IPS-15b (cell line): ENCODE results near the gene DUSP22.

Experiments used
- H3K27me3 ChIP-seq: one replicate; pipeline ENCODE4 v1.6.1; 2013; ENCODE audit warnings: low read length; ENCODE audit not compliant: control insufficient read depth, insufficient read depth
- H3K36me3 ChIP-seq: one replicate; pipeline ENCODE4 v1.6.1; 2013; ENCODE audit warnings: low read length; ENCODE audit not compliant: control insufficient read depth, insufficient read depth
- H3K4me1 ChIP-seq: one replicate; pipeline ENCODE4 v1.6.1; 2013; ENCODE audit warnings: mild to moderate bottlenecking, low read length; ENCODE audit not compliant: control insufficient read depth, insufficient read depth
- H3K4me3 ChIP-seq: one replicate; pipeline ENCODE4 v1.5.1; 2013; ENCODE audit warnings: low read depth, low read length
- H3K9ac ChIP-seq: one replicate; pipeline ENCODE4 v1.6.1; 2013; ENCODE audit warnings: low read depth, mild to moderate bottlenecking, low read length
- H3K9me3 ChIP-seq: one replicate; pipeline ENCODE4 v1.6.1; 2013; ENCODE audit warnings: mild to moderate bottlenecking, low read length; ENCODE audit not compliant: control insufficient read depth, insufficient read depth

The DUSP22 gene

GRCh38 chr6:355373-356208, 63.3 kb downstream of the DUSP22 start:
- Histone ChIP-seq H3K4me3 (no peak overlapping the region), H3K27me3 (no peaks in the 10 kb centered on the region), H3K9ac (no peak overlapping the region), H3K36me3 (no peaks in the 10 kb centered on the region), H3K9me3 (peaks cover 29% of the 10 kb centered on the region), H3K4me1 (no peaks in the 10 kb centered on the region)

- no peak overlapping the region for H3K9ac ChIP-seq
- no peaks in the 10 kb centered on the region for H3K27me3 ChIP-seq
- H3K36me3 ChIP-seq = no peaks in the 10 kb centered on the region
- peaks cover 29% of the 10 kb centered on the region for H3K9me3 ChIP-seq
- H3K4me3 ChIP-seq = no peak overlapping the region
- no peaks in the 10 kb centered on the region for H3K4me1 ChIP-seq
Observed at GRCh38 chr6:356828-357251, 64.6 kb downstream of the DUSP22 start.

DNA sequence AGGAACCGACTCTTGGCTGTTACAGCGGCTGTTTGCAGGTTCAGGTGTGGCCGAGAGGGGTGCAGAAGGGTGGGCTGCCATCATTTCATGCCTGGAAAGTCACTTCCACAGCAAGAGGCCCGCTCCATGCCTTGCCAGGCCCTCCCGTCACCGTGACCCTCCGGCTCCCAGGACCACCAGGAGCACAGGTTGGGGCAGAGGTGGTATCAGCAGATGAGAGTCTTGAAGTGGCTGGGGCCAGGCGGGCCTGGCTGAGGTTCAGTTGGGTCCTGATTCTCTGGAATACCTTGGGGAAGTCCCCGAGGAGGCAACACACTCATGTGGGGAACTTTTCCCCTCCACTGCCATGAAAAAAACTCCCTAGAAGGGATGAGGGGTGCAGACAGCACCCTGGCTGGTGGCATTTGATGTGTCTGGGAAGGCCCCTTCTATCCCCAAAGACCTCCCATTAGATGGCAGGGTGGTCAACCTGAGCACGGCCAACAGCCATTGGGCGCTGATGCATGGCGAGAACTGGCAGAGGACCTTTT, 65.0 kb downstream of the DUSP22 start:
- Histone ChIP-seq H3K9me3 (peaks cover 27% of the 10 kb centered on the region), H3K27me3 (no peaks in the 10 kb centered on the region), H3K4me3 (no peak overlapping the region), H3K4me1 (no peaks in the 10 kb centered on the region), H3K9ac (no peak overlapping the region), H3K36me3 (no peaks in the 10 kb centered on the region)

GRCh38 chr6:357791-358341, 65.6 kb downstream of the DUSP22 start:
- Histone ChIP-seq H3K27me3 (no peaks in the 10 kb centered on the region), H3K9ac (no peak overlapping the region), H3K36me3 (no peaks in the 10 kb centered on the region), H3K4me3 (no peak overlapping the region), H3K9me3 (peaks cover 27% of the 10 kb centered on the region), H3K4me1 (no peaks in the 10 kb centered on the region)

GRCh38 chr6:358432-358831, 66.1 kb downstream of the DUSP22 start:
- no peaks in the 10 kb centered on the region for H3K36me3 ChIP-seq
- H3K9ac ChIP-seq = no peak overlapping the region
- H3K27me3 ChIP-seq = no peaks in the 10 kb centered on the region
- H3K4me1 ChIP-seq = no peaks in the 10 kb centered on the region
- H3K4me3 ChIP-seq = no peak overlapping the region
- H3K9me3 ChIP-seq = peaks cover 27% of the 10 kb centered on the region

DNA sequence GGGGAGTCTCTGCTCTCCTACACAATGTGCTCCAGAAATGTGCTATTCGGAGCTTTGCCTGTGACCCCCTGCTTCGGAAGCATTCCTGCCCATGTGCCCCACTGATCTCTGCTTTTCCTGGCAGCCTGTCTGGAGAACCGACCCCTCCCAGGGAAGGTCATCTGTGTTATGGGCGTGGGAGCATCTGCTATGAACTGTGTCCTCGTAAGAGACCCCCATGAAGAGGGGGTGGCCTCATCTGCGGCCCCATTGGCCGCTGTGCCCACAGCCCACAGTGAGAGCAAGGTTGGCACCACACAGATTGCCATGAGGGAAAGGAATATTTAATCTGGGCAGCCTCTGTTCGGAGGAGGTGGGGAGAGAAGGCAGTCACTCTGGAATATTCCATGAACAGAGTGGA, 66.6 kb downstream of the DUSP22 start:
- Histone ChIP-seq H3K4me3 (no peak overlapping the region), H3K27me3 (no peaks in the 10 kb centered on the region), H3K9me3 (peaks cover 27% of the 10 kb centered on the region), H3K36me3 (no peaks in the 10 kb centered on the region), H3K9ac (no peak overlapping the region), H3K4me1 (no peaks in the 10 kb centered on the region)

DNA sequence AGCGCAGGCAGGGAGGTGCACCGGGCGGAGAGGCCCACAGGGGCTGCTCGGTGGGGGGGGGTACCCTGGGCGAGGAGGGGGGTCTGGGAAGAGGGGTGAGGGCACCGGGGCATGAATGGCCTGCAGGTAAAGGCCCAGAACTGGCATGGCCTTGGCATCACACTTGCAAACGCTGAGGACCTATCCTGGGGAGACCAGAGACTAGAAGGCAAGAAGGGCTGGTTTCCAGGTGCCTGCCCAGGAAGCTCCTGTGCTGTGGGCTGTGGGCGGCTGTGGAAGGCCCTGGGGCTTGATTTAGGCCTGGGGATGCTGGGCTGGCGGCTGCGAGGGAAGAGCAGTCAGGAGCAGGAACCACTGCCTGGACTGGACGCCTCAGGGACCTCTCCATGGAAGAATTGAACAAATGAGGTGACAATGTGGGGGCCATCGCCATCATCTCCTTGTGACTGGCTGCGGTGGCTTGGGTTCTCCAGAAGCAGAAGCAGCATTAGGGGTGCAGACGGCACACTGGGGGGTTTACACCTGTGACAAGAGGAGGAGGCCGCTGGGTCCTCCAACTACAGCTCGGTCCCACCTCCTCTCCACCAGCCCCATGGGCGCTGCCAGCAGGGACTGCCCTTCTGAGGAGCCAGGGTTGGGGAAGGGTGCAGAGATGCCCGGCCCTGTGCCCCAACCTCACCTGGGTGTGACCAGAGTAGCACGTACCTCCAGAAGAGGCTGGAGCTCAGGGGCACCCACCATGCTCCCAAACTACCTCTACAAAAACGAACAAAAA, 67.2 kb downstream of the DUSP22 start:
- Histone ChIP-seq H3K9me3 (peaks cover 30% of the 10 kb centered on the region), H3K9ac (no peak overlapping the region), H3K4me3 (no peak overlapping the region), H3K36me3 (no peaks in the 10 kb centered on the region), H3K4me1 (no peaks in the 10 kb centered on the region), H3K27me3 (no peaks in the 10 kb centered on the region)

DNA sequence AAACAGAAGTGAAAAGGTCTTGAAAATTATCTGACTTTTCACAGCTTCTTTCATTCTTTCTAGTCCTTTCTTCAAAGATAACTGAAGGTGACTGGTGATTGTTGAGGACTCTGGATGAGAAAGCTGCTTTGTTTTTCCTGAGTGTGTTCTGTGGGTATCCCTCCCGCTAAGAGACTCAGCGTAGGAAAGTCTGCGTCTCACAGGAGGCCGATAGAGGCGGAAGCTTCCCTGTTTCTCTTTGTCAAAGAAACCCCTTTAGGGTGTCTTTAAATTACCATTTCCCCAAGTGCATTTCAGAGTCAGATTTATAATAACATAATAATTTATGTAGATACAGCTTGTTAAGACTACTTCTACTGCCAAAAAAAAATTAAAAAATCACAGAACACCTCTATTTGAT, 68.1 kb downstream of the DUSP22 start:
- H3K4me3 ChIP-seq = no peak overlapping the region
- no peak overlapping the region for H3K9ac ChIP-seq
- H3K4me1 ChIP-seq = no peaks in the 10 kb centered on the region
- no peaks in the 10 kb centered on the region for H3K36me3 ChIP-seq
- H3K27me3 ChIP-seq = no peaks in the 10 kb centered on the region
- H3K9me3 ChIP-seq = peaks cover 30% of the 10 kb centered on the region

DNA sequence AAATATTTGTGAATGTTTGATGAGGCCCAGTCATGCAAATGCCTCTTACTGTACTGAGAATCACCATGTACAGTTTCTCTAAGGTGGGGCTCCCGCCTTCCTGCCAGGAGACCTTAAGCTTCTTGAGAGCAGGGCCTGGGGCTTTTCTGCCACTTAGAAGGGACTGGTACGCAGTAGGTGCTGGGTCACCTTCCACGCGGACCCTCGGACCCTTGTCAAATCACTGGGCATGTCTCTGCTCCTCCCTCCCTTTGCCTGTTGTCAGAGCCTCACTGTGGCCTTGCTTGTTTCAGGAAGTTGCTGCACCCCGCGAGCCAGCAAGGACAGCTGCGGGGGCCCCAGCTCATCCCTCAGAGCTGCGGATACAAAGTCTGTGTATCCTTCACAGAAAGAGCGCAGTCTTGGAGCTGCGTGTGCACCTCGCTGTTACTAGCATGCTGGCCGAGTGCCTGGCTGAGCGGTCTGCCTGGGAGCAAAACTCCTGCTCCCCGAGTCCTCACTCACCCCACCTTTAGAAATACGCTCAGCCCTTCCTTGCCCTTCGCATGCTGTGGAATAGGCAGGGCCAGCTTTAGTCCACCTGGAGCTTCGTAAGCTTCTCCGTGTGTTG, 68.6 kb downstream of the DUSP22 start:
- Histone ChIP-seq H3K36me3 (no peaks in the 10 kb centered on the region), H3K4me1 (no peaks in the 10 kb centered on the region), H3K4me3 (no peak overlapping the region), H3K27me3 (no peaks in the 10 kb centered on the region), H3K9me3 (peaks cover 31% of the 10 kb centered on the region), H3K9ac (no peak overlapping the region)

DNA sequence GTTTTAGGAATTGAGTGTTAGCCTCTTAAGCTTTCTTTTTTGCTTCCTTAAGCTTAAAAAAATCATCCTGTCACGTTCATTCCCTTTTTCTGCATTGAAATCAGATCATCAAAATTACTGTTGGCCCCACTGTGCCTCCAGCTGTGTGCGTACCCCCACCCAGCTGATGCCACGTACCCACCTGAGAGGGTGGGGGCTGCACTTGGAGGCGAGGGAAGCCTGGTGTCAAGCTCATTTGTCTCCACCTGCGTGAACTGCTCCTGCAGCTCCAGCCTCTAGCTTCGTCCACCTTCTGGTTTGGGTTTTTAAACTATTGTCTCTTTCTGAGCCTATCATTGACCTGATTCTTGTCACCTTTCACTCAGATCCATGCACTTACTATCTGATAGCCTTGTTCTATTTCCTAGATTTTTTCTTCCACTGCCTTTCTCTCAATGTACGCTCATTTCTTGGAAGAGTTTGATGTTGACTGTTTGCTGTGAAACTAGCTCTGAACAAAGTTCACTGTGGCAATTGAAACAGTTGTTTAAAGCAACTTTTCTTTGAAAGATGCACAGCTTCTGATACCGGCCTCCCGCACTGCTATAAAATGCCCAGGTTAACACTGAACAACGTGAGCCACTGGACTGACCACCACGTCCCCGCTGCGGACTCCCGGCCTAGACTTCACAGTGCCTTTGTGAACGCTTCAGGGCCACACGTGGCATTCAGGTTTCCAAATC, 69.3 kb downstream of the DUSP22 start:
- H3K9ac ChIP-seq = no peak overlapping the region
- H3K9me3 ChIP-seq = peaks cover 33% of the 10 kb centered on the region
- no peaks in the 10 kb centered on the region for H3K4me1 ChIP-seq
- H3K27me3 ChIP-seq = no peaks in the 10 kb centered on the region
- H3K4me3 ChIP-seq = no peak overlapping the region
- H3K36me3 ChIP-seq = no peaks in the 10 kb centered on the region
